ENCODE data around the gene MAPT. TPM values are rescaled to one million over a fixed set of nuclear protein-coding genes. Genes with fewer than 3 reads are reported as not detected.

MAPT gene
- total RNA-seq, 6 donors from 2014 or later = 2.1 to 3.7 (median 2.8) TPM

DNA sequence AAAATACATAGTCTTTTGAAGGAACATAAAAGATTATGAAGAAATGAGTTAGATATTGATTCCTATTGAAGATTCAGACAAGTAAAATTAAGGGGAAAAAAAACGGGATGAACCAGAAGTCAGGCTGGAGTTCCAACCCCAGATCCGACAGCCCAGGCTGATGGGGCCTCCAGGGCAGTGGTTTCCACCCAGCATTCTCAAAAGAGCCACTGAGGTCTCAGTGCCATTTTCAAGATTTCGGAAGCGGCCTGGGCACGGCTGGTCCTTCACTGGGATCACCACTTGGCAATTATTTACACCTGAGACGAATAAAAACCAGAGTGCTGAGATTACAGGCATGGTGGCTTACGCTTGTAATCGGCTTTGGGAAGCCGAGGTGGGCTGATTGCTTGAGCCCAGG is 114.2 kb downstream of the MAPT start:
- H3K27me3 ChIP-seq = no peaks in the 10 kb centered on the region
- no peak overlapping the region for H3K4me3 ChIP-seq
- no peaks in the 10 kb centered on the region for H3K4me1 ChIP-seq
- WGBS, 2 donors = 90 to 91% methylated on average over 9 of the region's 9 CpGs
- H3K27ac ChIP-seq = no peak overlapping the region
- H3K36me3 ChIP-seq = no peaks in the 10 kb centered on the region
- ATAC-seq (ENCODE audit: low FRiP score in 2 of 2) (no peak), DNase-seq (no peak)
- TF ChIP-seq EP300 (IDR thresholded peaks at IDR 0.05) (no peak), POLR2A (IDR thresholded peaks at IDR 0.05) (no peak), POLR2AphosphoS5 (IDR thresholded peaks at IDR 0.05) (no peak)
- TF ChIP-seq, protein P1, sequence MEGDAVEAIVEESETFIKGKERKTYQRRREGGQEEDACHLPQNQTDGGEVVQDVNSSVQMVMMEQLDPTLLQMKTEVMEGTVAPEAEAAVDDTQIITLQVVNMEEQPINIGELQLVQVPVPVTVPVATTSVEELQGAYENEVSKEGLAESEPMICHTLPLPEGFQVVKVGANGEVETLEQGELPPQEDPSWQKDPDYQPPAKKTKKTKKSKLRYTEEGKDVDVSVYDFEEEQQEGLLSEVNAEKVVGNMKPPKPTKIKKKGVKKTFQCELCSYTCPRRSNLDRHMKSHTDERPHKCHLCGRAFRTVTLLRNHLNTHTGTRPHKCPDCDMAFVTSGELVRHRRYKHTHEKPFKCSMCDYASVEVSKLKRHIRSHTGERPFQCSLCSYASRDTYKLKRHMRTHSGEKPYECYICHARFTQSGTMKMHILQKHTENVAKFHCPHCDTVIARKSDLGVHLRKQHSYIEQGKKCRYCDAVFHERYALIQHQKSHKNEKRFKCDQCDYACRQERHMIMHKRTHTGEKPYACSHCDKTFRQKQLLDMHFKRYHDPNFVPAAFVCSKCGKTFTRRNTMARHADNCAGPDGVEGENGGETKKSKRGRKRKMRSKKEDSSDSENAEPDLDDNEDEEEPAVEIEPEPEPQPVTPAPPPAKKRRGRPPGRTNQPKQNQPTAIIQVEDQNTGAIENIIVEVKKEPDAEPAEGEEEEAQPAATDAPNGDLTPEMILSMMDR (IDR thresholded peaks at IDR 0.05) = no peak
- no peaks in the 10 kb centered on the region for H3K9me3 ChIP-seq

DNA sequence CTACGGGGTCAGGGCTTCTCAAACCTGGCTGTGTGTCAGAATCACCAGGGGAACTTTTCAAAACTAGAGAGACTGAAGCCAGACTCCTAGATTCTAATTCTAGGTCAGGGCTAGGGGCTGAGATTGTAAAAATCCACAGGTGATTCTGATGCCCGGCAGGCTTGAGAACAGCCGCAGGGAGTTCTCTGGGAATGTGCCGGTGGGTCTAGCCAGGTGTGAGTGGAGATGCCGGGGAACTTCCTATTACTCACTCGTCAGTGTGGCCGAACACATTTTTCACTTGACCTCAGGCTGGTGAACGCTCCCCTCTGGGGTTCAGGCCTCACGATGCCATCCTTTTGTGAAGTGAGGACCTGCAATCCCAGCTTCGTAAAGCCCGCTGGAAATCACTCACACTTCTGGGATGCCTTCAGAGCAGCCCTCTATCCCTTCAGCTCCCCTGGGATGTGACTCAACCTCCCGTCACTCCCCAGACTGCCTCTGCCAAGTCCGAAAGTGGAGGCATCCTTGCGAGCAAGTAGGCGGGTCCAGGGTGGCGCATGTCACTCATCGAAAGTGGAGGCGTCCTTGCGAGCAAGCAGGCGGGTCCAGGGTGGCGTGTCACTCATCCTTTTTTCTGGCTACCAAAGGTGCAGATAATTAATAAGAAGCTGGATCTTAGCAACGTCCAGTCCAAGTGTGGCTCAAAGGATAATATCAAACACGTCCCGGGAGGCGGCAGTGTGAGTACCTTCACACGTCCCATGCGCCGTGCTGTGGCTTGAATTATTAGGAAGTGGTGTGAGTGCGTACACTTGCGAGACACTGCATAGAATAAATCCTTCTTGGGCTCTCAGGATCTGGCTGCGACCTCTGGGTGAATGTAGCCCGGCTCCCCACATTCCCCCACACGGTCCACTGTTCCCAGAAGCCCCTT is 115.6 kb downstream of the MAPT start:
- H3K4me3 ChIP-seq = no peak overlapping the region
- WGBS, 2 donors = 82% methylated on average over 31 to 33 of the region's 33 CpGs

DNA sequence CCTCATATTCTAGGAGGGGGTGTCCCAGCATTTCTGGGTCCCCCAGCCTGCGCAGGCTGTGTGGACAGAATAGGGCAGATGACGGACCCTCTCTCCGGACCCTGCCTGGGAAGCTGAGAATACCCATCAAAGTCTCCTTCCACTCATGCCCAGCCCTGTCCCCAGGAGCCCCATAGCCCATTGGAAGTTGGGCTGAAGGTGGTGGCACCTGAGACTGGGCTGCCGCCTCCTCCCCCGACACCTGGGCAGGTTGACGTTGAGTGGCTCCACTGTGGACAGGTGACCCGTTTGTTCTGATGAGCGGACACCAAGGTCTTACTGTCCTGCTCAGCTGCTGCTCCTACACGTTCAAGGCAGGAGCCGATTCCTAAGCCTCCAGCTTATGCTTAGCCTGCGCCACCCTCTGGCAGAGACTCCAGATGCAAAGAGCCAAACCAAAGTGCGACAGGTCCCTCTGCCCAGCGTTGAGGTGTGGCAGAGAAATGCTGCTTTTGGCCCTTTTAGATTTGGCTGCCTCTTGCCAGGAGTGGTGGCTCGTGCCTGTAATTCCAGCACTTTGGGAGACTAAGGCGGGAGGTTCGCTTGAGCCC is 116.3 kb downstream of the MAPT start:
- DNase-seq = no peak
- 84 to 87% methylated on average over 12 to 16 of the region's 16 CpGs for WGBS, 2 donors
- Histone ChIP-seq H3K36me3 (no peaks in the 10 kb centered on the region), H3K27me3 (no peaks in the 10 kb centered on the region), H3K27ac (no peak overlapping the region), H3K4me3 (no peak overlapping the region), H3K4me1 (peaks cover 0 to 4% (median 1%) of the 10 kb centered on the region in 4 donors), H3K9me3 (no peaks in the 10 kb centered on the region)
- no peak for ATAC-seq (ENCODE audit: low FRiP score in 2 of 2)
- TF ChIP-seq, protein P1 (IDR thresholded peaks at IDR 0.05) = no peak
- no peak for TF ChIP-seq POLR2AphosphoS5 (IDR thresholded peaks at IDR 0.05)

More for the DNA sequence above, 115.6 kb downstream of the MAPT start:
- ATAC-seq (ENCODE audit: low FRiP score in 2 of 2) (no peak), DNase-seq (no peak)
- TF ChIP-seq EP300 (IDR thresholded peaks at IDR 0.05) = no peak
- TF ChIP-seq, protein P1 (IDR thresholded peaks at IDR 0.05) = no peak
- TF ChIP-seq POLR2A (IDR thresholded peaks at IDR 0.05) = no peak
- TF ChIP-seq POLR2AphosphoS5 (IDR thresholded peaks at IDR 0.05) = no peak
- no peaks in the 10 kb centered on the region for H3K9me3 ChIP-seq
- no peaks in the 10 kb centered on the region for H3K27me3 ChIP-seq
- peaks cover 0 to 4% (median 1%) of the 10 kb centered on the region in 4 donors for H3K4me1 ChIP-seq
- no peak overlapping the region for H3K27ac ChIP-seq
- no peaks in the 10 kb centered on the region for H3K36me3 ChIP-seq

DNA sequence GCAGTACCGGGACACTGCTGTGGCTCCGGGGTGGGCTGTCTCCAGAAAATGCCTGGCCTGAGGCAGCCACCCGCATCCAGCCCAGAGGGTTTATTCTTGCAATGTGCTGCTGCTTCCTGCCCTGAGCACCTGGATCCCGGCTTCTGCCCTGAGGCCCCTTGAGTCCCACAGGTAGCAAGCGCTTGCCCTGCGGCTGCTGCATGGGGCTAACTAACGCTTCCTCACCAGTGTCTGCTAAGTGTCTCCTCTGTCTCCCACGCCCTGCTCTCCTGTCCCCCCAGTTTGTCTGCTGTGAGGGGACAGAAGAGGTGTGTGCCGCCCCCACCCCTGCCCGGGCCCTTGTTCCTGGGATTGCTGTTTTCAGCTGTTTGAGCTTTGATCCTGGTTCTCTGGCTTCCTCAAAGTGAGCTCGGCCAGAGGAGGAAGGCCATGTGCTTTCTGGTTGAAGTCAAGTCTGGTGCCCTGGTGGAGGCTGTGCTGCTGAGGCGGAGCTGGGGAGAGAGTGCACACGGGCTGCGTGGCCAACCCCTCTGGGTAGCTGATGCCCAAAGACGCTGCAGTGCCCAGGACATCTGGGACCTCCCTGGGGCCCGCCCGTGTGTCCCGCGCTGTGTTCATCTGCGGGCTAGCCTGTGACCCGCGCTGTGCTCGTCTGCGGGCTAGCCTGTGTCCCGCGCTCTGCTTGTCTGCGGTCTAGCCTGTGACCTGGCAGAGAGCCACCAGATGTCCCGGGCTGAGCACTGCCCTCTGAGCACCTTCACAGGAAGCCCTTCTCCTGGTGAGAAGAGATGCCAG is 117.6 kb downstream of the MAPT start:
- Histone ChIP-seq H3K9me3 (no peaks in the 10 kb centered on the region), H3K4me3 (no peak overlapping the region), H3K27ac (no peak overlapping the region), H3K36me3 (no peaks in the 10 kb centered on the region), H3K27me3 (no peaks in the 10 kb centered on the region), H3K4me1 (peaks cover 0 to 4% (median 1%) of the 10 kb centered on the region in 4 donors)
- DNase-seq (no peak), ATAC-seq (ENCODE audit: low FRiP score in 2 of 2) (no peak)
- TF ChIP-seq, protein P1 (IDR thresholded peaks at IDR 0.05) = no peak
- no peak for TF ChIP-seq POLR2AphosphoS5 (IDR thresholded peaks at IDR 0.05)
- no peak for TF ChIP-seq POLR2A (IDR thresholded peaks at IDR 0.05)
- no peak for TF ChIP-seq EP300 (IDR thresholded peaks at IDR 0.05)
- WGBS, 2 donors = 86 to 97% methylated on average over 5 to 26 of the region's 28 CpGs
